GM03348 (cell line): ENCODE data around the gene PPM1H.

Source experiments
- DNase-seq: peaks from one replicate; pipeline ENCODE4 v3.0.0; 2012; ENCODE audit warnings: low spot score

Gene PPM1H

GRCh38 chr12:62731055-62731820, 203.7 kb downstream of the PPM1H start:
- DNase-seq: peak; percentile 61

DNA sequence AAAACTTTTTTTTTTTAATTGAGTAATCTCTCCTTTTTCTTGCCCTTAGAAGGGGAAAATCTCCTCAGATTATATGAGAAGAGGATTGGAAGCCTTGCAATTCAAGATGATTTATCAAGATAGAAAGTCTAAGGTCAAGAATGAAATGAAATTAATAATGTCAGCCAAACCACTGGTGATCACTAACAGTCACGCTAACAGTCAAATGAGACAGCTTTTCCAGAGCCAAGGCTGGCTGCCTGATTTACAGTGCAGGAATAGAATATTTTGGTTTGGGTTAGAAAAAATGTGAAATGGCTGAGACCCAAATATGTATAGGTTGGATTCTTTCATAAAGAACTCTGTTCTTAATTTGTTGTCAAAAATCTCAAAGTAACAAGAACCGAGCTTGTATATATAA, 204.3 kb downstream of the PPM1H start:
- peak; percentile 60 for DNase-seq

GRCh38 chr12:62729579-62730544, 205.1 kb downstream of the PPM1H start:
- DNase-seq: peak; percentile 44

DNA sequence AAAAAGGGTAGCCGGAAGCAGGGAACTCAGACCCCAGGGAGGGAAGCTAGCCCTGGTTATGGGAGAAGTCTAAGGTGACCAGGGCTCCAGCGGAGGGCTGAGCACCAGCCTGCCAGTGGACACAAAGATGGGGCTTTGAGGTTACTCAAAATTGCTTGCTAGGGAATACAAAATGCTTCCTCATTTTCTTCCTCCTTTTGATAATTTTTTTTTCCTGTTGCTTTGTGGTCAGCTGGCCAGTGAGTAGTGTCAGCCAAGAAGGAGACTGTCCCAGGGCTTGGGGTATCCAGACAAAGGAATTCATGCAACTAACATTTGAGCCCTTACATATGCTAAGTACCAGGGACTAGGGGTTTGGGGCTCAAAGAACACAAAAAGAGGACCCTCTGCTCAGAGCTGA, 206.2 kb downstream of the PPM1H start:
- DNase-seq: no peak

- no peak for DNase-seq
These were observed 208.4 kb downstream of the PPM1H start for GRCh38 chr12:62726471-62726980.

DNA sequence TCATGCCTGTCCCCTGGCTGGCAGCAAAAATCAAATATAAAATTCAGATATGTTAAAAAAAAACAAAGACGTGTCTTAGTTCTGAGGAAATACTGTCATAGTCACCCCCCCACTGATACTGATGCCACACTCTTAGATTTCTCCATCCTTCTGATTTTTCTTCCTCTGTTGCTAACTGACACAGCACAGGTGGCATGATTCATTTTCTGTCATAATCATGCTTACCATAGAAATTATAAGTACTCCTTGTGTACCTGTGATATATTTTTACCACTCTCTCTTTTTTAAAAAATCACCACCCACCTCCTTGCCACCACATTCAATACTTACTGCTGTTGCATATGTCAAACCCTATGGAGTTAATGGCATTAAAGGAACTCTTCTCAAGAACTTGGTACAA, 209.2 kb downstream of the PPM1H start:
- no peak for DNase-seq

- peak; percentile 85 for DNase-seq
These were observed 210.0 kb downstream of the PPM1H start for GRCh38 chr12:62724947-62725451.

DNA sequence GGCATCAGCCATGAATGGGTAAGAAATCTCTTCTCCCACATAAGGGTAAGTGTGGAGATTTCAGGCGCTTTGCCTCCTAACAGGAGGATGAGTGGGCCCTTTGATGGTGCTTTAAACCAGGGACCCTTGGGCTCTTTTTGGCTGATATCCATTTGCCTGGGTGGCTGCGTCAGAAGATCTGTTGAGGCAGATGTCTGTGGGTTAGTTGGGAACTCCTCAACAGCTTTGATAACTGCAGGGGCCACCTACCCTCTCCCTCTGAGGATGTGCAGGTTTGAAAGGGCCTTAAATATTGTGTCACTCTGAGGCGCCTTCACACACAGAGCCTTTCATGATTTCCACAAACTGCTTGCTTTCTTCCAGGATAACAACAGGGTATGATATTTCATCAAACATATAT, 210.7 kb downstream of the PPM1H start:
- DNase-seq: no peak

GRCh38 chr12:62722971-62723680, 211.8 kb downstream of the PPM1H start:
- no peak for DNase-seq

- DNase-seq: peak; percentile 42
These were observed 214.2 kb downstream of the PPM1H start for GRCh38 chr12:62720661-62721330.

GRCh38 chr12:62720025-62720424, 214.9 kb downstream of the PPM1H start:
- DNase-seq: no peak

DNA sequence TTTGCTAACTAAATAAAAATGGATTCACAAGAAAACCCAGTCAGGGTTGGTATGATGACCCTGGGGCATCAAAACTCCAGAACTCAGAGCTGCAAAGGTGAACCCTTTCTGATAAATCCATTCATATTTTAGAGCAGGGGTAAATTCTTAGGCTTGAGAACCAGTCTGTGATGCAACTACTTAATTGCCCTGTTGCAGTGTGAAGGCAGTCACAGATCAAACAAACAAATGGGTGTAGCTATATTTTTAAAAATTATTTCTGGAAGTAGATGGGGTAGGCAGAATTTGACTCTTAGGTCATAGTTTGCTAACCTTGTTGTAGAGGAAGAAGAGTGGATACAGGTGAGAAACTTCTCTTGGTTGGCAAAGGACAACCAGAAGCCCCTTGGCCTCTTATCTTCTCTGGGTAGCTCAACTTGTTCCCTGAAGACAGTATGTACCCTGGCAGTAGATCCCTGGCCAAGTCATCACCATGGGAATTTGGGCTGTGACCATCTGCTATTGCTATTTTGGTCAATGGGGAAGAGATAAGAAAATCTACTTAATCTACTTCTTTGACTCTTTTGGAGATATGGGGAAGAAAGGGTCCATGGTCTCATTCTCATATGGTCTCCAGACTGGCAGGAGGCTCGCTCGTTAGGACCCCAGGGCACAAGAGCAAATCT, 216.1 kb downstream of the PPM1H start:
- no peak for DNase-seq

- no peak for DNase-seq
These were observed 217.3 kb downstream of the PPM1H start for GRCh38 chr12:62717643-62718042.

DNA sequence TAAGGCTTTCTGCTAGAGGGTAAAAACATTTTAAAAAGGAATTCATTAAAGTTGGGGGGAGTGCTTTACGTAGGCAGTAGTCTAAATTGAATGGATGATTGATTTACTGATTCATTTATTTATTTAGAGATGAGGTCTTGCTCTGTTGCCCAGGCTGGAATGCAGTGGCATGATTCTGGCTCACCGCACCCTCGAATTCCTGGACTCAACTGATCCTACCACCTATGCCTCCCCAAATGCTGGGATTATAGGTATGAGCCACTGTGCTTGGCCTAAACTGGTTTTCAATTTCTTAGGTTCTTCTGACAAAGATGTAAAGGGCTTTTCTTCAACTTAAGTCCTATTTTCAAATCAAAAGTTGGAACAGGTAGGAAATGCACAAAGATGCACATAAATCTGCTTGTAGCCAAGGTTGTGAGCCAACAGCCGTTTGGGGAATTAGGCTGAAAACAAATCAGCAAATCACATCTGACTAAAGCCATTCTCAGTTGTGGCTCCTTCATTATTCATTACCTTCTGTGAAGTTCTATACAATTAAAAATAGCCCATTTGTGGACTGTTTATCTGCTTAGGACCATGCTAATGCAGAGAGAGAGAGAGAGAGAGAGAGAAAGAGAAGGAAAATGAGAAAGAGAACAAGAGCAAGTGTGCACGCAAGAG, 218.0 kb downstream of the PPM1H start:
- no peak for DNase-seq

DNA sequence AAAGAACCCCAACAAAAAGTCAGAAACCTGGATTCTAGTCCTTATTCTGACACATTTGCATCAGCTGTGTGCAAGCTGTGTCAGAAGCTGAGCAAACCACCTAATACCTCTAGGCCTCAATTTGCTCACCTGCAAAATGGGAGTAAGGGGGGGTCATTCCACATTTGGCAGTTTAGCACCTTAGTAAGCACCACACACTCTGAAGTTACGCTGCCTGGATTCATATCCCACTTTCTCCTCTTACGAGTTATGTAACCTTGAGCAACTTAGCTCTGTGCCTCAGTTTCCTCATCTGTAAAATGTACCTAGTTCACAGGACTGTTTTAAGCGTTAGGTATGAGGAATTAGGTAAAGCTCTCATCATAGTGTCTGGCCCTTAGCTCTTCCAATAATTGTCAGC, 218.9 kb downstream of the PPM1H start:
- DNase-seq: no peak

- DNase-seq: no peak
These were observed 219.9 kb downstream of the PPM1H start for GRCh38 chr12:62714774-62715721.

DNA sequence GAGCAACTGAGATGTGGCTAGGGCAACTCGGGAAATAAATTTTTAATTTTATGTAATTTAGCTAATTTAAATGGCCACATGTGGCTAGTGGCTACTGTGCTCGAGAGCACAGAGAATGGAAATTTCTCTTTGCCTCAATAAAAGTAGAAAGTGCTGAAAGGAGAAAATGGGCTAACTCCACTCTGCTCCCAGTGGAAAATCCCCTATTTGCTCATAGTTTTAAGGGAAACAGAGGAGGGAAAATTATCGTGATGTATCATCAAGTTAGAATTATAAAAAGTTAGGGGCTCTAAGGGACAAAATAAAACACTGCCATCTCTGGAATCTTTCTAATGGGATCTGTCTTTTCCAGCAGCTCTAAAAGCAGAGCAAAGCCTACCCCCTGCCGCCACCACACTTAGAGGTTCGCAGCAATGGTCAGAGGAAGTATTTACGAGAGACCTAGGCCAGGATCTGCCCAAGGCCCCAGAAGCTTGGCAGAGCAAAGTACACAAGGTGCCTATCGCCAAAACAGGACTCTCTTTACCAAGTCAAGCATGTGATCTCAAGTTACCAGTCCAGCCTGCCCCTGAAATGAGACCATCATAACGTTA, 220.7 kb downstream of the PPM1H start:
- no peak for DNase-seq

- DNase-seq: no peak
These were observed 221.2 kb downstream of the PPM1H start for GRCh38 chr12:62713723-62714122.
